ENCODE measurements around the gene RAI14.

RAI14 gene

GRCh38 chr5:34866989-34867471 lies 210.9 kb downstream of the RAI14 start:
- DNase-seq, result no peak

GRCh38 chr5:34867660-34868059 lies 211.5 kb downstream of the RAI14 start:
- DNase-seq, result no peak

- DNase-seq, result no peak
These were observed 212.7 kb downstream of the RAI14 start for GRCh38 chr5:34868791-34869190.

- DNase-seq, result no peak
These were observed 213.1 kb downstream of the RAI14 start for GRCh38 chr5:34869256-34869655.

- DNase-seq, result no peak
These were observed 214.3 kb downstream of the RAI14 start for GRCh38 chr5:34870382-34870781.

GRCh38 chr5:34876275-34876674 lies 220.1 kb downstream of the RAI14 start:
- DNase-seq, result no peak

GRCh38 chr5:34881246-34881645 lies 225.1 kb downstream of the RAI14 start:
- no peak for DNase-seq

Data from right forelimb (tissue), 1 donor.